Measurements from ENCODE around the gene PEAK3. TPM values are rescaled to one million over a fixed set of nuclear protein-coding genes. Genes with fewer than 3 reads are reported as not detected.

Gene PEAK3
- total RNA-seq, 2 donors from 2014 or later: 0.66 to 0.78 TPM

- H3K9me3 ChIP-seq: no peaks in the 10 kb centered on the region
- H3K36me3 ChIP-seq (replicated peaks in 1 of 2; ENCODE audit: insufficient read depth in 1 of 2, low read depth in 2 of 2): no peaks in the 10 kb centered on the region
- peaks cover 16% of the 10 kb centered on the region for H3K4me1 ChIP-seq
- no peak for TF ChIP-seq POLR2A (IDR thresholded peaks at IDR 0.05)
- TF ChIP-seq, protein P1, sequence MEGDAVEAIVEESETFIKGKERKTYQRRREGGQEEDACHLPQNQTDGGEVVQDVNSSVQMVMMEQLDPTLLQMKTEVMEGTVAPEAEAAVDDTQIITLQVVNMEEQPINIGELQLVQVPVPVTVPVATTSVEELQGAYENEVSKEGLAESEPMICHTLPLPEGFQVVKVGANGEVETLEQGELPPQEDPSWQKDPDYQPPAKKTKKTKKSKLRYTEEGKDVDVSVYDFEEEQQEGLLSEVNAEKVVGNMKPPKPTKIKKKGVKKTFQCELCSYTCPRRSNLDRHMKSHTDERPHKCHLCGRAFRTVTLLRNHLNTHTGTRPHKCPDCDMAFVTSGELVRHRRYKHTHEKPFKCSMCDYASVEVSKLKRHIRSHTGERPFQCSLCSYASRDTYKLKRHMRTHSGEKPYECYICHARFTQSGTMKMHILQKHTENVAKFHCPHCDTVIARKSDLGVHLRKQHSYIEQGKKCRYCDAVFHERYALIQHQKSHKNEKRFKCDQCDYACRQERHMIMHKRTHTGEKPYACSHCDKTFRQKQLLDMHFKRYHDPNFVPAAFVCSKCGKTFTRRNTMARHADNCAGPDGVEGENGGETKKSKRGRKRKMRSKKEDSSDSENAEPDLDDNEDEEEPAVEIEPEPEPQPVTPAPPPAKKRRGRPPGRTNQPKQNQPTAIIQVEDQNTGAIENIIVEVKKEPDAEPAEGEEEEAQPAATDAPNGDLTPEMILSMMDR (IDR thresholded peaks at IDR 0.05): no peak
- H3K4me3 ChIP-seq: no peak overlapping the region
- peaks cover 0 to 11% of the 10 kb centered on the region in 2 donors for H3K27me3 ChIP-seq
- H3K27ac ChIP-seq: no peak overlapping the region
- ATAC-seq: no peak
- 56 to 70% methylated on average over 3 to 17 of the region's 17 CpGs for WGBS, 2 donors
- intact Hi-C loops (cut with DNase I): no loop called here
- DNase-seq: no peak
Measured at GRCh38 chr19:2306971-2307370, 25.0 kb upstream of the PEAK3 start.

DNA sequence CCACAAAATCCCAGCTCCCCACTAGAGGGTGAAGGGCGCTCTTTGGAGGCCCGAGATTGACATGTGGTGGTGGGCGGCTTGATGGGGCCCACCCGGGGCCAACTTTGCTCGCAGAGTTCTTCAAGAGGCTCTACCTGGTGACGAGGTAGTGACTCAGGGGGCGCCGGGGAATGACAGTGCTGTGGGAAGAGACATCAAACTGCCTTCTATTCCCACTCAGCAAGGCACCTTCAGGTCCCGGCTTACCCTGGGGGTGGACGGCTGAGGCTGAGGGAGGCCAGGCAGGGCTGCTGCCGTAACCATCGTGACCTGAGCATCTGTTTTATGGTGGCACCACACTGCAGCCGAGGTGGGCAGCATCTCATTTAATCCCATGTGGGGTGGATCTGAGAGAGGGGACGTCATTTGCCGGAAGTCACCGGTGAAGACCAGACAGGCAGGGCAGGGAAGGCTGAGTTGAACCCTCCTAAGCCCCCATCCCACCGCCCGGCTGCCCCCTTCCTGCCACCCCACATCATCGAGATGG, 24.4 kb upstream of the PEAK3 start:
- intact Hi-C loops (cut with DNase I): no loop called here
- no peaks in the 10 kb centered on the region for H3K36me3 ChIP-seq (replicated peaks in 1 of 2; ENCODE audit: insufficient read depth in 1 of 2, low read depth in 2 of 2)
- peaks cover 0 to 11% of the 10 kb centered on the region in 2 donors for H3K27me3 ChIP-seq
- DNase-seq (no peak), ATAC-seq (no peak)
- no peaks in the 10 kb centered on the region for H3K9me3 ChIP-seq
- no peak overlapping the region for H3K27ac ChIP-seq
- 79 to 84% methylated on average over 16 to 19 of the region's 19 CpGs for WGBS, 2 donors
- H3K4me1 ChIP-seq: peaks cover 16% of the 10 kb centered on the region
- no peak overlapping the region for H3K4me3 ChIP-seq
- TF ChIP-seq, protein P1 (IDR thresholded peaks at IDR 0.05): no peak
- no peak for TF ChIP-seq POLR2A (IDR thresholded peaks at IDR 0.05)

- ATAC-seq (no peak), DNase-seq (no peak)
- no peaks in the 10 kb centered on the region for H3K36me3 ChIP-seq (replicated peaks in 1 of 2; ENCODE audit: insufficient read depth in 1 of 2, low read depth in 2 of 2)
- peaks cover 16% of the 10 kb centered on the region for H3K4me1 ChIP-seq
- H3K27me3 ChIP-seq: peaks cover 0 to 11% of the 10 kb centered on the region in 2 donors
- no peak overlapping the region for H3K4me3 ChIP-seq
- WGBS, 2 donors: 77 to 88% methylated on average over 18 to 19 of the region's 19 CpGs
- intact Hi-C loops (cut with DNase I): no loop called here
- H3K9me3 ChIP-seq: no peaks in the 10 kb centered on the region
- H3K27ac ChIP-seq: no peak overlapping the region
- TF ChIP-seq, protein P1 (IDR thresholded peaks at IDR 0.05): no peak
- no peak for TF ChIP-seq POLR2A (IDR thresholded peaks at IDR 0.05)
Measured at GRCh38 chr19:2305452-2306280, 23.7 kb upstream of the PEAK3 start.

DNA sequence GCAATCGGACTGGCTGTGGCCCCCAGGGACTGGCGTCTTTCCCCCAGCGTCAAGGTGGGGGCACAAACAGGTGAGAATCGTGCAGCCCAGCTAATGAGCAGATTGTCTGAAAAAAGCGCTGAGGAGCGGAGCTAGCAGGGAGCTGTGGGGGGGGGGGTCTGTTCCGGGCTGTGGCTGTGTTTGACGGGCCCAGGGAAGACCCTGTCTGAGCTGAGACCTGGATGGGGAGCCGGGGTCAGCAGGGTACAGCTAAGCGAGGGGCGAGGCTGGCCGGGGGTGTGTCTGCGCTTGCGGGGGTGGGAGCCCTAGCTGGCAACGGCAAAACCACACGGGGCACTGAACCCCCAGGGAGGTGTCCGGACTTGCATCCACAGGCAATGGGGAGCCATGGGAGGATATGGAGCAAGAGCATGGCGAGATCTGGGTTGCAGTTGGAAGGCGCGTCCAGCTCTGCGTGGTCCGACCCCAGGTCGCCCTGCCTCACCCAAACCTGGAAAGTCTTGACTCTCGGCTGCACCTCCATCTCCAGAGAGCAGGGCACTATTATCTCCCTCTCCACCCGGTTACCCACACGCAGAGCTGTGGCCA, 21.3 kb upstream of the PEAK3 start:
- DNase-seq: no peak
- H3K27me3 ChIP-seq: peaks cover 0 to 9% of the 10 kb centered on the region in 2 donors
- H3K27ac ChIP-seq: no peak overlapping the region
- H3K36me3 ChIP-seq (replicated peaks in 1 of 2; ENCODE audit: insufficient read depth in 1 of 2, low read depth in 2 of 2): no peaks in the 10 kb centered on the region
- WGBS, 2 donors: 74 to 76% methylated on average over 22 of the region's 26 CpGs
- H3K4me3 ChIP-seq: no peak overlapping the region
- TF ChIP-seq, protein P1 (IDR thresholded peaks at IDR 0.05): no peak
- TF ChIP-seq POLR2A (IDR thresholded peaks at IDR 0.05): no peak
- ATAC-seq: no peak
- H3K4me1 ChIP-seq: peaks cover 11% of the 10 kb centered on the region
- intact Hi-C loops (cut with DNase I): no loop called here
- no peaks in the 10 kb centered on the region for H3K9me3 ChIP-seq
